GM18520 (cell line): ENCODE results near the gene DOK6.
"Not testable (repeated sequence)": the region's sequence is repeated elsewhere in the genome, so short reads cannot be mapped to it uniquely, and the experiment has no call there.

Experiments used
- ATAC-seq: cut with Tn5 transposase; IDR thresholded peaks from one replicate; pipeline ENCODE4 v1.9.1; 2021; ENCODE audit not compliant: unreplicated experiment

The DOK6 gene

DNA sequence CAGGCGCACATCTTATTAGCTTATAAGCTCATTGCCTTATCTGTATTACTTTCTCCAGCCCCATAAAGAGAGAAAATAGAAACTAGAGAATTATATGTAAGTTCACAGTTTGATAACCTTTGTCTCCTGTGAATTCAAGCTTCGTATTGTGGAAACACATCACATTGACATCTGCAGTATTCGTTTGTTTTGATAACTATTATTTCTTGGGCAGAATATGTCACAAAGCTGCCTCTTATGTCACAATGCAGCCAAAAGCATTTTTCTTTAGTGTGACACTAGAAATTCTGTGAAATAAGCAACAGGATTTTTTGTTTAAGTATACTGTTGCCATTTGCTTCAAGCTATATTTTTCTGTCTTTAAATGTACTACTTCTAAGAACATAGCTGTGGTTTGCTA lies 221.5 kb downstream of the DOK6 start:
- no peak for ATAC-seq

DNA sequence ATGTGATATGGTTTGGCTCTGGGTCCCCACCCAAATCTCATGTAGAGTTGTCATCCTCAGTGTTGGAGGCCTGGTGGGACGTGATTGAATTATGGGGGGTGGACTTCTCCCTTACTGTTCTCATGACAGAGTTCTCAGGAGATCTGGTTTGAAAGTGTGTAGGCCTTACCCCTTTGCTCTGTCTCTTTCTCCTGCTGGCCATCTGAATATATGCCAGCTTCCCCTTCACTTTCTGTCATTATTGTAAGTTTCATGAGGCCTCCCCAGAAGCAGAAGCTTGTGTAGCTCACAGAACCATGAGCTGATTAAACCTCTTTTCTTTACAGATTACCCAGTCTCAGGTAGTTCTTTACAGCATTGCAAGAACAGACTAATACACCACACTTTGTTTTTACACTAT lies 222.3 kb downstream of the DOK6 start:
- no peak for ATAC-seq

- ATAC-seq = no peak
Measured at GRCh38 chr18:69626171-69626570, 225.5 kb downstream of the DOK6 start.

- ATAC-seq = no peak
Measured at GRCh38 chr18:69626643-69627242, 226.1 kb downstream of the DOK6 start.

DNA sequence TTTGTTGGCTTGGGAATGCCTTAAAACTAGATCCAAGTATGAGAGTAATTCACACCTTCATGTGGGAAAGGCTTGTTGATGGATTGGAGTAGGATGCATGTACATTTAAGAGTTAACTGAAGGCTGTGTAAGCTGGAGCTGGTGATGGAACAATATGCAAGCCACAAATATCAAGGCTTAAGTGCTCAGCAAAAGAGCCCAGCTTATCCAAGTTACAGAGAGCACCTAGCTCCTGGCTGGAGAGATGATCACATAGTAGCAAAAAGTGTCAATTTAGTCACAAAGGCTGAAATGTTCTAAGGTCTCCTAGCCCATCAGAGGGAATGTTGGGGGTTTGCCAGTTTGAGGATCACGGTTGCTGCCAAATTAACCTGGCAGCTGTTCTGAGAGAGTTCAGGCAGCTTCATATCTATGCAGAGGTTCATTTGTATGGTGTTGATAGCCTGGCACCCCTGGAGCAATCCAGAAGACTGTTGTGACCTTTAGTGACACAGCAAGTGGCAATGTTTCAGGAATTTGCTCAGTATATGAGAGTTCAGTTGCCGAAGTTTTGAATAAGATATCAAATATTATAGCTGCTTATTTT lies 228.2 kb downstream of the DOK6 start:
- ATAC-seq = no peak

DNA sequence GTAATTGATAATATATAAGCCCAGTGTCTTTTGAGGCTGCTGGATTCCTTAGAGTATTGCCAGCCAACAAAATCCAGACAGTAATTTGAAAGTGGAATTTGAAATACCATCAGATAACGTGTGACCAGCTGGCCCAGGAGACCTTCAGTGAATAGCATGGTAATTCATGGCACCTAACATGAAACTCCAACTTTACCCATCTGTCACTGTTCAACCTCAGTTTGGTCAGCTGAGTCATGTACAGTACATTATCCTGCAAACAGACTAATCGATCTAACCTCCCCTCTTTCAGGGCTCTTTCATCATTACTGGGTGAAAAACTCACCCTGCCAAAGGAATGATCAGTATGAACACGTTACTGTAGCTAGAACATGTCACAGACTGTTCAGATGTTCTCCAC lies 230.6 kb downstream of the DOK6 start:
- ATAC-seq = no peak

- ATAC-seq = no peak
Measured at GRCh38 chr18:69635482-69635881, 234.8 kb downstream of the DOK6 start.

GRCh38 chr18:69636529-69637301 lies 236.0 kb downstream of the DOK6 start:
- ATAC-seq = peak; percentile 40

GRCh38 chr18:69638056-69638455 lies 237.4 kb downstream of the DOK6 start:
- ATAC-seq = no peak

- no peak for ATAC-seq
Measured at GRCh38 chr18:69647702-69648101, 247.0 kb downstream of the DOK6 start.

GRCh38 chr18:69648486-69648885 lies 247.8 kb downstream of the DOK6 start:
- no peak for ATAC-seq

- no peak for ATAC-seq
Measured at GRCh38 chr18:69649684-69650083, 249.0 kb downstream of the DOK6 start.

- no peak for ATAC-seq
Measured at GRCh38 chr18:69651243-69651642, 250.6 kb downstream of the DOK6 start.

GRCh38 chr18:69655816-69656215 lies 255.1 kb downstream of the DOK6 start:
- no peak for ATAC-seq

DNA sequence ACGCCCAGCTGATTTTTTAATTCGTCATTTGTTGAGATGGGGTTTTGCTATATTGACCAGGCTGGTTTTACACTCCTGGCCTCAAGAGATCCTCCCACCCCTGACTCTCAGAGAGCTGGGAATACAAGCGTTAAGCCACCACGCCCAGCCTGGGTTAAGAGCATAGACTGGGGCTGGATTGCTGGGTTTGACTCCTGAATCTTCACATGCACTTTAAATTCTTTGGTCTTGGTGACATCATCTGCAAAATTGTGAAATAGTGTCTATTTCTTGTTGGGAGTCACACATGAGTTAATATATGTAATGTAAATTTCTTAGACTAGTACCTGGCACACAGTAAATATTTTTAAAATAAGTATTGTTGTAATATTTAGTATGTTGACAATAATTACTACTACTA lies 257.4 kb downstream of the DOK6 start:
- ATAC-seq = no peak

DNA sequence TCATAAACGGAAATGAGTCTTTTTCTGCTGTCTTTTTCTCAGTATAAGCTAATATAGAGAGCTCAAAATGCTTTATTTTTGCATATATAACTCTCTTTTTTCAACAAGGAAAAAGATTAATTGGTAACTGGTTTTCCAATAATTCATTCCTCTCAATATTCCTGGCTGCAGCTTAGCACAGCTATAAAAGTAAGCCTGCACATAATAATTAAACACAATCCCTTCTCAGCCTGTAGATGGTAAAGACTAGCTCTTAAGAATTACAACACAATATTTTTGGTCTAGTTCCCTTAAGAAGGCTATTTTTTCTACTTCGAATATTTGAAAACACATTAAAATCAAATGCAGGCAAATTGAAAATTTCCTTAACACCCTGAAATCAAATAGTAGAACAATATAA lies 258.0 kb downstream of the DOK6 start:
- ATAC-seq = no peak

GRCh38 chr18:69659142-69659651 lies 258.5 kb downstream of the DOK6 start:
- ATAC-seq = no peak

DNA sequence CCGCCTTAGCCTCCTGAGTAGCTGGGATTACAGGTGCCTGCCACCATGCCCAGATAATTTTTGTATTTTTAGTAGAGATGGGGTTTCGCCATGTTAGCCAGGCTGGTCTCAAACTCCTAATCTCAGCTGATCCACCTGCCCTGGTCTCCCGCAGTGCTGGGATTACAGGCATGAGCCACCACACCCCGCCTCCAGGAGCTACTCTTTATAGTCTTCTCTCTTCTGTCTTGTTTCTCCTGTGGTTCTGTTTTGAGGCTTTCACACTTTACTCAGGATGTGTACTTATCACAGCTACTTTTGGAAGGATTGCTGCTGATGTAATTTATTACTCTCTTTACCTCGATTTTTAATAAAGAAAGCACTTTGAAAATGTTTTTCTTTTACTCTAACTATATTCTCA lies 261.4 kb downstream of the DOK6 start:
- ATAC-seq = not testable (repeated sequence)

- ATAC-seq = no peak
Measured at GRCh38 chr18:69664399-69664798, 263.7 kb downstream of the DOK6 start.

DNA sequence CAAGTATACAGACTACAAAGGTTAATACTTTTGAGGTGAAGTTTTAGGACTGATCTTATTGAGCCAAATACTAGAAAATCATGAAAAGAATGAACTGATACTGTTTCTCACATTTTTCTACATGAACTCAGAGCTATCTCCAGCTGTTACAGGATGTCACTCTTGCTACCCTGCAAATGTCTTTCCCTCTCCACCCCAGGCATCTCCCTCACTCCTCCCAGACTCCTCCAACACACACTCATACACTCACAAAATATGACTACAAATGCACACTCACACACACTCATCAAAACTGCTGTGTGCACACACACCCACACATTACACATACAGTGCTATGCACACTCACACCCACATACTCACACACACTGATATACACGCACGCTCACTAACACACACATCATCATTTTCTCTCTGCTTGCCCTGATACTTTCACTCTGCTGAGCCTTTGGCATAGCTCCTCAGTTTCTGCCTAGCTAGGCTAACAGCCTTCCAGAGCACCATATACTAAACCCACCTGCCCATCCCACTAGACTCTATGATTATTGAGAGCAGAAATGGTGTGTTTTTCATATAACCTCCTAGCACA lies 273.7 kb downstream of the DOK6 start:
- ATAC-seq = no peak

DNA sequence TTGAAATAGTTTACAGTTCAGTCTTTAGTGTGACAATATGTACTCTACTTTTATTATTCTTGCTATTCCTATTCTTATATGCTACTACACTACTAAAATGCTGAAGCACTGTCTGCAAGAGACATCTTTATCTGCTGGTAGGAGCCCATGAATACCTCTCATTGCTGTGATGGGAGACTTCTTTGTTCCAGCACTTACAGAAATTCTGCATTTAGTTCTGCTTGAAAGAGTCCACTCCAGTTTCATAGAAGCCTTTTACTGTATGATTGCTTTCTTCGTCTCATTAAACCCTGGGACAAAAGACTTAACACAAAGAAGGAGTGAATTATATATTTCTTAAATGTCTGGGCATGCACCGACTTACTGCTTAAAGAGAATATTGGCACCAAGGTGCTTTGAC lies 274.3 kb downstream of the DOK6 start:
- ATAC-seq = no peak

DNA sequence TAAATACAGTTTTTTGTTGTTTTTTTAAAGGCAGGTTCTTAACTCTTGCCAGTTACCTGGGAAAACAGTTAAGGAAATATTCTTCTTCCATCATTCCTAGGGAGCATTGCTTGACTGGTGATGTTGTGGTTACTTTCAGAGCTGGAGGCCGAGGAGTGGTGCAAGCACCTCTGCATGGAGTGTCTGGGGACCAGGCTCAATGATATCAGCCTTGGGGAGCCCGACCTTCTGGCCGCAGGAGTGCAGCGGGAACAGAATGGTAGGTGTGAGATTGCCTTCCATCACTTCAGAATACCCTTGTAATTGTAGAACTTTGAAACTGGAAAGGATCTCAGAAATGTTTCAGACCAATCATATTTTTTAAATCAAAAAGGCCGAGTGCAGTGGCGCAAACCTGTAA lies 276.9 kb downstream of the DOK6 start:
- no peak for ATAC-seq
